Endodermal cell (in vitro differentiated cells): ENCODE results near the gene ABCG1. TPM values are rescaled to one million over a fixed set of nuclear protein-coding genes. Genes with fewer than 3 reads are reported as not detected.

ENCODE experiments used
- DNase-seq: peaks from one replicate; pipeline ENCODE4 v3.0.0-alpha.2; 2017
- H3K27ac ChIP-seq: 2 replicates; pipeline ENCODE4 v1.5.1; 2013; ENCODE audit warnings: mild to moderate bottlenecking, low read depth, low read length, moderate library complexity
- H3K27me3 ChIP-seq: 2 replicates; pipeline ENCODE4 v1.6.1; 2013; ENCODE audit warnings: mild to moderate bottlenecking, low read length, moderate library complexity; ENCODE audit not compliant: insufficient read depth, control insufficient read depth, poor library complexity, severe bottlenecking
- H3K36me3 ChIP-seq: 2 replicates; pipeline ENCODE4 v1.7.0; 2013; ENCODE audit warnings: mild to moderate bottlenecking, low read length, moderate library complexity; ENCODE audit not compliant: control insufficient read depth, insufficient read depth
- H3K4me1 ChIP-seq: one replicate; pipeline ENCODE4 v1.7.0; 2013; ENCODE audit warnings: low read length; ENCODE audit not compliant: control insufficient read depth, insufficient read depth
- H3K4me3 ChIP-seq: 2 replicates; pipeline ENCODE4 v1.5.1; 2013; ENCODE audit warnings: mild to moderate bottlenecking, low read length, moderate library complexity
- H3K9ac ChIP-seq: 2 replicates; pipeline ENCODE4 v1.6.1; 2013; ENCODE audit warnings: mild to moderate bottlenecking, low read length, moderate library complexity; ENCODE audit not compliant: poor library complexity, severe bottlenecking; ENCODE audit errors: extremely low read depth
- H3K9me3 ChIP-seq: 2 replicates; pipeline ENCODE4 v1.6.1; 2013; ENCODE audit warnings: mild to moderate bottlenecking, low read length, moderate library complexity; ENCODE audit not compliant: control insufficient read depth
- H3K27ac Mint-ChIP-seq: 2 replicates; pipeline ENCODE4 v1.8.0; 2020; ENCODE audit warnings: mixed read lengths
- H3K27me3 Mint-ChIP-seq: 2 replicates; pipeline ENCODE4 v1.8.0; 2021; ENCODE audit warnings: mild to moderate bottlenecking, mixed read lengths; ENCODE audit not compliant: insufficient read depth
- H3K36me3 Mint-ChIP-seq: 2 replicates; pipeline ENCODE4 v1.8.0; 2020; ENCODE audit warnings: low read depth, mixed read lengths
- H3K4me1 Mint-ChIP-seq: 2 replicates; pipeline ENCODE4 v1.8.0; 2020; ENCODE audit warnings: mixed read lengths
- H3K4me3 Mint-ChIP-seq: 2 replicates; pipeline ENCODE4 v1.8.0; 2020; ENCODE audit warnings: mild to moderate bottlenecking, moderate library complexity, mixed read lengths
- H3K9me3 Mint-ChIP-seq: 2 replicates; pipeline ENCODE4 v1.8.0; 2020; ENCODE audit warnings: mild to moderate bottlenecking, mixed read lengths
- CTCF ChIP-seq: fragments of 200-600 bp; sonication (generic); conservative IDR thresholded peaks from 2 replicates; pipeline ENCODE4 v1.5.0; 2021; ENCODE audit warnings: antibody characterized with exemption, mild to moderate bottlenecking
- WGBS, 2 experiments: methylation state at CpG; one replicate each; pipeline versions ENCODE4 v1.1.5 to v1.1.7; 2013; ENCODE audit warnings: missing lambda C conversion rate in 2 of 2, mixed read lengths in 1 of 2; ENCODE audit not compliant: insufficient coverage in 1 of 2, insufficient read length in 1 of 2; 5-methylcytosine and 5-hydroxymethylcytosine counted together
- total RNA-seq, 2 donors: library from RNA; stranded (reverse); fragmentation: NEBNext Ultra II Directional in 1 of 2; extraction: Animal tissue kit (Norgen Biotek cat#: 25700) in 1 of 2; gene quantifications; 2 replicates in 1 of 2; 3 replicates in 1 of 2; pipeline ENCODE4 v1.2.1, GENCODE V29; 2021

The ABCG1 gene
- total RNA-seq, 2 donors from 2014 or later = 1.6 to 5.4 TPM

- H3K4me1 Mint-ChIP-seq = peaks cover 9% of the 10 kb centered on the region
- H3K4me3 Mint-ChIP-seq = peak overlapping the region; percentile 58
- TF ChIP-seq CTCF = no peak
- no peaks in the 10 kb centered on the region for H3K36me3 ChIP-seq
- no peaks in the 10 kb centered on the region for H3K9me3 ChIP-seq
- 0 to 1% methylated on average over 21 to 41 of the region's 41 CpGs for WGBS, 2 experiments
- no peak overlapping the region for H3K9ac ChIP-seq
- H3K27me3 Mint-ChIP-seq = peaks cover 69% of the 10 kb centered on the region
- H3K4me3 ChIP-seq = peak overlapping the region; percentile 82
- H3K4me1 ChIP-seq = peaks cover 5% of the 10 kb centered on the region
- peaks cover 83% of the 10 kb centered on the region for H3K27me3 ChIP-seq
- DNase-seq = peak; percentile 72
- peaks cover 21% of the 10 kb centered on the region for H3K9me3 Mint-ChIP-seq
- no peaks in the 10 kb centered on the region for H3K36me3 Mint-ChIP-seq
- H3K27ac ChIP-seq = no peak overlapping the region
- no peak overlapping the region for H3K27ac Mint-ChIP-seq
Measured at GRCh38 chr21:42219606-42220137, 732 bp downstream of the ABCG1 start.

GRCh38 chr21:42220138-42220701 is 1.3 kb downstream of the ABCG1 start:
- H3K27me3 Mint-ChIP-seq = peaks cover 68% of the 10 kb centered on the region
- no peaks in the 10 kb centered on the region for H3K9me3 ChIP-seq
- H3K9ac ChIP-seq = no peak overlapping the region
- peak overlapping the region; percentile 82 for H3K4me3 ChIP-seq
- peaks cover 5% of the 10 kb centered on the region for H3K4me1 ChIP-seq
- H3K4me1 Mint-ChIP-seq = peaks cover 9% of the 10 kb centered on the region
- no peak overlapping the region for H3K27ac ChIP-seq
- DNase-seq = peak; percentile 84
- H3K9me3 Mint-ChIP-seq = peaks cover 19% of the 10 kb centered on the region
- H3K4me3 Mint-ChIP-seq = peak overlapping the region; percentile 58
- no peaks in the 10 kb centered on the region for H3K36me3 Mint-ChIP-seq
- no peak for TF ChIP-seq CTCF
- peaks cover 78% of the 10 kb centered on the region for H3K27me3 ChIP-seq
- no peaks in the 10 kb centered on the region for H3K36me3 ChIP-seq
- WGBS, 2 experiments = 10 to 11% methylated on average over 22 to 26 of the region's 26 CpGs
- H3K27ac Mint-ChIP-seq = no peak overlapping the region

- H3K4me3 ChIP-seq = no peak overlapping the region
- peaks cover 22% of the 10 kb centered on the region for H3K4me1 Mint-ChIP-seq
- H3K36me3 Mint-ChIP-seq = no peaks in the 10 kb centered on the region
- WGBS, 2 experiments = 83 to 88% methylated on average over 13 to 15 of the region's 15 CpGs
- no peaks in the 10 kb centered on the region for H3K9me3 ChIP-seq
- H3K27me3 ChIP-seq = peaks cover 69% of the 10 kb centered on the region
- peaks cover 5% of the 10 kb centered on the region for H3K4me1 ChIP-seq
- peaks cover 5% of the 10 kb centered on the region for H3K9me3 Mint-ChIP-seq
- H3K27ac Mint-ChIP-seq = no peak overlapping the region
- no peak for TF ChIP-seq CTCF
- no peaks in the 10 kb centered on the region for H3K36me3 ChIP-seq
- H3K9ac ChIP-seq = no peak overlapping the region
- no peak overlapping the region for H3K4me3 Mint-ChIP-seq
- peak; percentile 14 for DNase-seq
- H3K27ac ChIP-seq = no peak overlapping the region
- H3K27me3 Mint-ChIP-seq = peaks cover 54% of the 10 kb centered on the region
Measured at GRCh38 chr21:42221581-42222345, 2.8 kb downstream of the ABCG1 start.
